GM19238 (cell line): Measurements from ENCODE around the gene NDUFA1.
"Not testable (repeated sequence)": the region's sequence is repeated elsewhere in the genome, so short reads cannot be mapped to it uniquely, and the experiment has no call there.

Experiments used
- DNase-seq: peaks from one replicate; pipeline ENCODE4 v3.0.0; 2011; ENCODE audit warnings: low spot score; ENCODE audit not compliant: insufficient read length

NDUFA1 gene

DNA sequence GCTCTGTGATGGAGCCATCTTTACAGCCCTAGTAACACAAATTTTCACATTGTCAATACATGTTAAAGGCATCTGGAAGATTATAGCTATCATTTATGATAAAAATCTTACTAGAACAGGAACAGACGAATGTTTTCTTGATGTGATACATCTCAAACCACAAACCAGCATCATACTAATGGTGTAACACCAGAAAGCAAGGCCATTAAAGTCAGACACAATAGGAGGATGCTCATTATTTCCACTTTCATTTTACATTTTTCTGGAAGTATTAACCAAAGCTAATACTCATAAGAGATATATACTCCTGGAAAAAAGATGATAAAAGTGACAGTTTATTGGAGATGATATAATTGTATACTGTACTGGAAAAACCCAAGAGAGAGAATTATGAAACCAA, 29.3 kb downstream of the NDUFA1 start:
- no peak for DNase-seq

GRCh38 chrX:119916310-119916709, 44.7 kb downstream of the NDUFA1 start:
- no peak for DNase-seq

DNA sequence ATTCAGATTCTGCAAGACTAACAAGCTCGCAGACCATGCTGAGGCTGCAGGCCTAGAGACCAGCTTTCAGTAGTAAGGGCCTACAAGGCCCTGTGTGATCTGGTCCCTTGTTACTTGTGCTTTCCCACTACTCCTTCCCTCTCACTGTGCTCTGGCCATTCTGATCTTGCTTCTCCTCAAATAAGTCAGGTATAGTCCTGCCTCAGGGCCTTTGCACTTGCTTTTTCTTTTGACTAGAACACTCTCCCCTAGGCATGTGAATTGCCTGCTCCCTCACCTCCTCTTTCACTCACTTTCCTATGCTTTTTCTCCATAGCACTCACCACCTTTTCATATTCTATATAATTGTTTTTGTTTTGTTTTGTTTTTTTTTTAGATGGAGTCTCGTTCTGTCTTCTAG, 46.2 kb downstream of the NDUFA1 start:
- DNase-seq: no peak

GRCh38 chrX:119919835-119920585, 48.4 kb downstream of the NDUFA1 start:
- DNase-seq: no peak

GRCh38 chrX:119922391-119922790, 50.8 kb downstream of the NDUFA1 start:
- DNase-seq: not testable (repeated sequence)
